Esophagus squamous epithelium (tissue), 4 donors: ENCODE data around the gene USP11.

Source experiments
- POLR2A ChIP-seq, 4 donors: fragments of 450-650 bp; IDR thresholded peaks; one replicate each; pipeline ENCODE4 v1.6.1; 2017; ENCODE audit warnings: antibody characterized with exemption in 4 of 4, mild to moderate bottlenecking in 4 of 4, moderate library complexity in 3 of 4
- TF ChIP-seq, protein P1 (sequence below), 6 experiments: fragments of 450-650 bp in 4 of 6; fragments of 200-600 bp in 2 of 6; sonication (generic) in 2 of 6; IDR thresholded peaks; one replicate each; pipeline ENCODE4 v1.5.1; 2016 to 2019; ENCODE audit warnings: antibody characterized with exemption in 6 of 6, mild to moderate bottlenecking in 4 of 6, moderate library complexity in 4 of 6

GRCh38 chrX:47204970-47205369 lies 27.8 kb upstream of the USP11 start:
- no peak for TF ChIP-seq POLR2A (IDR thresholded peaks at IDR 0.05)
- TF ChIP-seq, protein P1, sequence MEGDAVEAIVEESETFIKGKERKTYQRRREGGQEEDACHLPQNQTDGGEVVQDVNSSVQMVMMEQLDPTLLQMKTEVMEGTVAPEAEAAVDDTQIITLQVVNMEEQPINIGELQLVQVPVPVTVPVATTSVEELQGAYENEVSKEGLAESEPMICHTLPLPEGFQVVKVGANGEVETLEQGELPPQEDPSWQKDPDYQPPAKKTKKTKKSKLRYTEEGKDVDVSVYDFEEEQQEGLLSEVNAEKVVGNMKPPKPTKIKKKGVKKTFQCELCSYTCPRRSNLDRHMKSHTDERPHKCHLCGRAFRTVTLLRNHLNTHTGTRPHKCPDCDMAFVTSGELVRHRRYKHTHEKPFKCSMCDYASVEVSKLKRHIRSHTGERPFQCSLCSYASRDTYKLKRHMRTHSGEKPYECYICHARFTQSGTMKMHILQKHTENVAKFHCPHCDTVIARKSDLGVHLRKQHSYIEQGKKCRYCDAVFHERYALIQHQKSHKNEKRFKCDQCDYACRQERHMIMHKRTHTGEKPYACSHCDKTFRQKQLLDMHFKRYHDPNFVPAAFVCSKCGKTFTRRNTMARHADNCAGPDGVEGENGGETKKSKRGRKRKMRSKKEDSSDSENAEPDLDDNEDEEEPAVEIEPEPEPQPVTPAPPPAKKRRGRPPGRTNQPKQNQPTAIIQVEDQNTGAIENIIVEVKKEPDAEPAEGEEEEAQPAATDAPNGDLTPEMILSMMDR (IDR thresholded peaks at IDR 0.05), result no peak
